Measurements from ENCODE around the gene KSR2.
"Not testable (repeated sequence)": the region's sequence is repeated elsewhere in the genome, so short reads cannot be mapped to it uniquely, and the experiment has no call there.

Gene KSR2

DNA sequence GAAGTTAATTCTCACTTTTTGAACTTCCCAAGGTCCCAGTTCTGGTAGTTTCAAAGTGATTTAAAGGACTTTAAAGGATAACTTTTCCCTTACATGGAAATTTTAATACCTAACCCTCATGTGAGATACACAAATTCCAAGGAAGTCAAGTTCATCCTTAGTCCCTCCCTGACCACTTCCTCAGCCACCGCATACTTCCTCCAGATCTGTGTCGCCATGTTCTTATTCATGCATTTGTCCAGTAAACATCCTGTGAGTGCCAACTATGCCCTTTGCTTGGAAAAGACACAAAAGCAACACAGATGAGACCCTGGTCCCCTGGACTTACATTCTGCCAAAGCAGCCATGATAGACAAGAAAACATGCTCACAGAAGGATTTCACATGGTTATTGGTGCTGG is 206.6 kb downstream of the KSR2 start:
- no peak overlapping the region for H3K27ac ChIP-seq
- TF ChIP-seq, protein P1, sequence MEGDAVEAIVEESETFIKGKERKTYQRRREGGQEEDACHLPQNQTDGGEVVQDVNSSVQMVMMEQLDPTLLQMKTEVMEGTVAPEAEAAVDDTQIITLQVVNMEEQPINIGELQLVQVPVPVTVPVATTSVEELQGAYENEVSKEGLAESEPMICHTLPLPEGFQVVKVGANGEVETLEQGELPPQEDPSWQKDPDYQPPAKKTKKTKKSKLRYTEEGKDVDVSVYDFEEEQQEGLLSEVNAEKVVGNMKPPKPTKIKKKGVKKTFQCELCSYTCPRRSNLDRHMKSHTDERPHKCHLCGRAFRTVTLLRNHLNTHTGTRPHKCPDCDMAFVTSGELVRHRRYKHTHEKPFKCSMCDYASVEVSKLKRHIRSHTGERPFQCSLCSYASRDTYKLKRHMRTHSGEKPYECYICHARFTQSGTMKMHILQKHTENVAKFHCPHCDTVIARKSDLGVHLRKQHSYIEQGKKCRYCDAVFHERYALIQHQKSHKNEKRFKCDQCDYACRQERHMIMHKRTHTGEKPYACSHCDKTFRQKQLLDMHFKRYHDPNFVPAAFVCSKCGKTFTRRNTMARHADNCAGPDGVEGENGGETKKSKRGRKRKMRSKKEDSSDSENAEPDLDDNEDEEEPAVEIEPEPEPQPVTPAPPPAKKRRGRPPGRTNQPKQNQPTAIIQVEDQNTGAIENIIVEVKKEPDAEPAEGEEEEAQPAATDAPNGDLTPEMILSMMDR (conservative IDR thresholded peaks at IDR 0.05) = no peak

DNA sequence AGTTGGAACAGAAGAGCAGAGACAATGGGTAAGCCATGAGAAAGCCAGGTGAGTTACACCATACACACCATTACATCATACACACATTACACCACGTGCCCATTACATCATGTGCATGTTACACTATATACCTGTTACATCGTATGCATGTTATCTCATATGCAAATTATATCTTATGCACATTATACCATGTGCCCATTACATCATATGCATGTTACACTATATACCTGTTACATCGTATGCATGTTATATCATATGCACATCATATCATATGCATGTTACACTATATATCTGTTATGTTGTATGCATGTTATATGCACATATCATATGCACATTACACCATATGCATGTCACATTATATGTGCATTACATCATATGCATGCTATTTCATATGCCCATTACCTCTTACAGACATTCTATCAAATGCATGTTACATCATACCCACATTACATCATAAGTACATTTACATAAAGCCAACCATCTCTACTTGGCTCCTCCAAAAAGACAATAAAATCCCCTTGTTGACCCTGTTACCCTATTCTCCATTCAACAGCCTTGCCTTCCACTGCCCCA is 207.2 kb downstream of the KSR2 start:
- TF ChIP-seq, protein P1 (conservative IDR thresholded peaks at IDR 0.05) = no peak

DNA sequence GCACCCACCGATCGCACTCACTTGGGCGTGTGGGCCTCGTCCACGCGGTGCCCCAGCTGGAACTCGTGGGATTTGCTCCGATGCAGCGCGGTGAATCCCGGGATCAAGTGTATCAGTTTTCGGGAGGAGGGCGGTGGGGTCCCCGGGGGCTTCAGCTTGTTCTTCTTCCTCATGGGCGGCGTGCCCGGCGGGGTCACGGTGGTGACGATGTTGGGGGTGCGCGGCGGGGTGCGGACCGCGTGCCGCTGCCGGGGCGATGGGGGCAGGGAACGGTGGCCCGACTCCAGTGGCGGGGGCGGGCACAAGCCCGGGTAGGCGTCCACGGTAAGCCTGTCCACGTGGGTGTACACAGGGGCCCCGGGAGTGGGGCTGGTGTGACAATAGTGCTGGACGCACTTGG is 207.8 kb downstream of the KSR2 start:
- H3K27ac ChIP-seq = no peak overlapping the region
- TF ChIP-seq, protein P1 (conservative IDR thresholded peaks at IDR 0.05) = no peak

More for the DNA sequence above, 207.2 kb downstream of the KSR2 start:
- no peak overlapping the region for H3K27ac ChIP-seq

DNA sequence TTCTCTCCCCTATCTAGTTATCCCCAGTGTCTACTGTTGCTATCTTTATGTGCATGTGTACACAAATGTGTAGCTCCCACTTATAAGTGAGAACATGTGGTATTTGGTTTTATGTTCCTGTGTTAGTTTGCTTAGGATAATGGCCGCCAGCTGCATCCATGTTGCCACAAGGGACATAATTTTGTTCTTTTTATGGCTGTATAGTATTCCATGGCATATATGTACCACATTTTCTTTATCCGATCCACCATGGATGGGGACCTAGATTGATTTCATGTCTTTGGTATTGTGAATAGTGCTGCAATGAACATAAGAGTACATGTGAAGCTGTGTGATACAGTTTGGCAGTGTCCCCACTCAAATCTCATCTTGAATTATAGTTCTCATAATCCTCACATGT is 218.1 kb downstream of the KSR2 start:
- no peak overlapping the region for H3K27ac ChIP-seq
- TF ChIP-seq, protein P1 (conservative IDR thresholded peaks at IDR 0.05) = no peak

DNA sequence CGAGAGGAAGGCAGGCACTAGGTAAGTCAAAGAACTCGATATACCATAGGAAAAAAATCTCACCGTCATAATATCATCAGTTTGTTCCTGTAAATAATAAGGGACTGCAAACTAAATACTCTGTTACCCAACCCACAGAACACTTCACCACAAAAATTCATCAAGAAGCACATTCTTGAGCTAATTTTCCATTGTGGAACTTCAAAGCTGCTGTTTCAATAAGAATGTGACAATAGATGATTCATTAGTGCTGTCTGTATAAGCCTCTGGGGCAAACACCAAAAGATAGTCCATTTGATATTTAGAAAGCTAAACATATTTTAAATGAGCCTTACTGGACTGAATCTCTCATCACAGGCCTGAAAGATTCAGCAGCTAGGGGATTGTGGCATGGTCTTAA is 219.4 kb downstream of the KSR2 start:
- H3K27ac ChIP-seq = no peak overlapping the region
- TF ChIP-seq, protein P1 (conservative IDR thresholded peaks at IDR 0.05) = no peak

DNA sequence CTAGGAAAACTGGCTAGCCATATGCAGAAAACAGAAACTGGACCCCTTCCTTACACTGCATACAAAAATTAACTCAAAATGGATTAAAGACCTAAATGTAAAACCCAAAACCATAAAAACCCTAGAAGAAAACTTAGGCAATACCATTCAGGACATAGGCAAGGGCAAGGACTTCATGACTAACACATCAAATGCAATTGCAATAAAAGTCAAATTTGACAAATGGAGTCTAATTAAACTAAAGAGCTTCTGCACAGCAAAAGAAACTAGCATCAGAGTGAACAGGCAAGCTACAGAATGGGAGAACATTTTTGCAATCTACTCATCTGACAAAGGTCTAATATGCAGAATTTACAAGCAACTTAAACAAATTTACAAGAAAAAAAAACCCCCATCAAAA is 222.4 kb downstream of the KSR2 start:
- not testable (repeated sequence) for H3K27ac ChIP-seq

DNA sequence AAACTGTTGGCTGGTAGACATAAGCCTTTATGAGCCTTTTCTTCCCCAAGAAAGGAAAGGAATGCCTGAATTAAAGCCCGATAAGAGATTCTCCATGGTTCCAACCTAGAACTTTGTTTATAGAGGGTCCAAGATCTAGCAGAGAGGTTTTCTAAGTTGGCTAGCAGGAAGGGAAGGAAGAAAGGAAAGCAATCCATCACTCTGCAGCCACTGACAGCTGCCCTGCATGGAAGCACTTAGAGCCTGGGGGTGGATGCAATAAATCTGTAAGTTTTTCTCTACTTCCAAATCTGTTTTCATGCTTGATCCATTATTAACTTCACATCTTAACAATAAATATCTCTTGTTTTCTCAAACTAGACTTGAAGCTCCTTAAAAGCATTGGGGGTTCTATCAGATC is 224.4 kb downstream of the KSR2 start:
- H3K27ac ChIP-seq = no peak overlapping the region
- TF ChIP-seq, protein P1 (conservative IDR thresholded peaks at IDR 0.05) = no peak

DNA sequence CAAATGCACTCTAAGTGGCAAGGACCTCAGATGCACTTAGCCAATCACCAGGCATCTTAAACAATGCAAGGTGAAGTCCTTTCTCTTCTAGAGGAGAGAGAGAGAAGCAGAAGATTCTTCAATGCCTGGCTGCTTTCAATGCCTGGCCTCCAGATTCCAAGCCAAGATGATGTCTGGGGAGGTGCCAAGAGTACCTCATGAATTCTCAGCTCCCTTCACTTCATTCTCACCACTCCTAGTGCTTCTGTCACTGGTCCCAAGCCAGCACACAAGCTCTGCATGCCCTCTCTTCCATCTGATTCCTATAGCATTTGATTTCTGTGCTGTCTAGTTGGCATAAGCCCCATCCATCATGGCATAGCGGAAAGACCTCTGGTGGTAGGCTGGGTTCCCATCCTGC is 225.0 kb downstream of the KSR2 start:
- no peak overlapping the region for H3K27ac ChIP-seq
- TF ChIP-seq, protein P1 (conservative IDR thresholded peaks at IDR 0.05) = no peak

All from VCaP (cell line).